ENCODE data around the gene TTK.
"Not testable (repeated sequence)": the region's sequence is repeated elsewhere in the genome, so short reads cannot be mapped to it uniquely, and the experiment has no call there.

TTK gene

DNA sequence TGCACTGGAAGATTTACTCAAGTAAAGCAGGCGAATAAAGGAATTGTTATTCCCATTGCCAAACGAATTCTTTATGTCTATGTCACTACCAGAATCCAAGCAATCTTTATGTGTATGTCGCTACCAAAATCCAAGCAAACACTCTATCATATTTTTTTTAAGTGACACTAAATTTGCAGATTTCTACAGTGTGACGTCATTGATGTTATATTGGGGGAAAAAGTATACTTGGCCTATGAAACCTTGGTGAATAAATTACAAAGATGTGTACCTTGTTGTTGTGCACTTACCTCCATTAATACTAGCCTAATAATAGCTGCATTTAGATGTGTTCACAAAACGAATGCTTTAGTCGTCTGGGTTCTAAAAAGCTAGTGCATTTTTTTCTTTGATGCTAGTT is 957 bp downstream of the TTK start:
- peak overlapping the region; percentile 96 for H3K27ac Mint-ChIP-seq
- H3K27me3 Mint-ChIP-seq (ENCODE audit: low read depth) = peaks cover 10% of the 10 kb centered on the region
- peaks cover 39% of the 10 kb centered on the region for H3K4me1 Mint-ChIP-seq (ENCODE audit: low read depth)

DNA sequence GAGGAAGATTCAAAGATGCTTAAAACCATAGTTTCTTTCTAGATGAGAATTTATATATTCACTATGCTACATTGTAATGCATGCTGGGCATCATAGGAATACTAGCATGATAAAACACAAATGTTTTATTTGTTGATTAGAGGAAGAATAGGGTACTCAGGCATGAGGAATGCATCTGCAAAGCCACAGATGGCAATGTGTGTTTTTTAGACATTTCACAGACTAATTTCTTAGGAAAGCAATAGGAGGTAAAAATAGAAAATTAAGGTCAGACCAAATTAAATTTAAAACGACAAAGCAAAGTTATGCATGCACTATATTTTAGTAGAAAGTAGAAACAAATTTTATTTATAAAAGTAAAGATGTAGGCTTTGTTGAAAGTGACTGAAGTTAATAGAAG is 2.1 kb downstream of the TTK start:
- peak overlapping the region; percentile 14 for H3K4me3 Mint-ChIP-seq
- no peak overlapping the region for H3K27ac Mint-ChIP-seq
- H3K27me3 Mint-ChIP-seq (ENCODE audit: low read depth) = peaks cover 2% of the 10 kb centered on the region
- H3K9me3 Mint-ChIP-seq = no peaks in the 10 kb centered on the region
- peaks cover 23% of the 10 kb centered on the region for H3K36me3 Mint-ChIP-seq (ENCODE audit: low read depth)
- H3K4me1 Mint-ChIP-seq (ENCODE audit: low read depth) = peaks cover 40% of the 10 kb centered on the region

More for the DNA sequence above, 957 bp downstream of the TTK start:
- Mint-ChIP-seq H3K36me3 (ENCODE audit: low read depth) (peaks cover 18% of the 10 kb centered on the region), H3K4me3 (peak overlapping the region; percentile 90), H3K9me3 (no peaks in the 10 kb centered on the region)

DNA sequence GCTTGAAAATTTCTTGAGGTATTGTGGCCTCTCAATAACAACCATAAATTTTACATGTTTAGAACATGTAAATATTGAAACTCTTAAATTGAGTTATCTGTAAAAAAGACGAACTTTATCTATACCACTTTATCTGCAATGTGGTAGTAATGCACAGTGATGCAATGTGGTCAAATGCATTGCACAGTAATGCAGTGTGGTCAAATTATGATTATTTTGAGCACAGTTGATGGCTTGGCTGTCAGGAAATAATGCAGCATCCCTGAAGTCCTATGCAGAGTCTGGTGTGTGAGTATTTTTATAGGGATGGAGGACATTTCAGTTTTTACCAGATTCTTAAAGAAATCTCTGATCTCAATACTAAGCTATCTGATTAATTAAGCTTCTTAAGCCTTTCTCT is 5.1 kb downstream of the TTK start:
- Mint-ChIP-seq H3K27me3 (ENCODE audit: low read depth) (no peaks in the 10 kb centered on the region), H3K27ac (no peak overlapping the region), H3K4me1 (ENCODE audit: low read depth) (peaks cover 28% of the 10 kb centered on the region), H3K9me3 (no peaks in the 10 kb centered on the region), H3K4me3 (no peak overlapping the region), H3K36me3 (ENCODE audit: low read depth) (peaks cover 36% of the 10 kb centered on the region)

DNA sequence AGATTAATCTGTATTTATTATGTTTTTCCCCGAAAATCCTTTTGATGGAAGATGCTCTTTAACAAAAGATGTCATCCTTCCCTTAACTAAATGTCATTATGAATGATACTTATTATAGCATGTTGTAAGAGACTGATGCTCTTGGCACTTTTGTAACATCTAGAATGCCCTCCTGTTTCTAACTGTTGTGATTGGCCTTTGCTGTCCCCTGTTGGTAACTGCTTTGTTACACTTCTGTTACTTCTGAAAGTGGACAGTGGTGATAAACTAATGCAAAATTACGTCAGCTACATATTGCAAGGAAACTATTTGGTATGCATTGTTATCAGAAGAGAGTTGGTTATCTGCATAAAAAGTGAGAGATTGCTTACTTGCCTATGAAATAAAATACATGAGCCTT is 5.8 kb downstream of the TTK start:
- no peak overlapping the region for H3K27ac Mint-ChIP-seq
- H3K36me3 Mint-ChIP-seq (ENCODE audit: low read depth) = peaks cover 41% of the 10 kb centered on the region
- H3K4me3 Mint-ChIP-seq = no peak overlapping the region
- H3K4me1 Mint-ChIP-seq (ENCODE audit: low read depth) = peaks cover 24% of the 10 kb centered on the region
- no peaks in the 10 kb centered on the region for H3K27me3 Mint-ChIP-seq (ENCODE audit: low read depth)
- no peaks in the 10 kb centered on the region for H3K9me3 Mint-ChIP-seq

DNA sequence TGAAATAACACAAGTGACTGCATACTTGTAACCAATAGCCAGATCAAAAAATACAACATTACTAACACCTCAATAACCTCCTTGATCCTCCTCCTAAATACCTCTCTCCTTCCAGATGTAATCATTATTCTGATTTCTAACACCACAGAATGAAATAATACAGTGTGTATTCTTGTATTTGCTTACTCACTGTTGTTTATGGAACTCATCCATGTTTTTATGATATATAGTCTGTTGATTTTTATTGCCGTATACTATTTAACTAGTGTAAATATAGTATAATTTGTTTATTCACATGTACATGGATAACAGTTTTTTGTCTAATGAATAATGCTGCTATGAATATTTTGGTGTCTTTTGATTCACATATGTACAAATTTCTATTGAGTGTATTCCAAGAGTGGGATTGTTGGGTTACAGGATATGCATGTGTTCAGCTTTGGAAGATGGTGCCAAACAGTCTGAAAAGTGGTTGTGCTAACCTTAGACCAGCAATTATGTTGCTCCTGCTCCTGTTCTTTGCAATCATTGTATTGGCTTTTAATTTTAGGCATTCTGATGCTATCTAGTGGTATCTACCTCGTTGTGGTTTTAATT is 11.5 kb downstream of the TTK start:
- Mint-ChIP-seq H3K4me3 (no peak overlapping the region), H3K9me3 (no peaks in the 10 kb centered on the region), H3K36me3 (ENCODE audit: low read depth) (peaks cover 34% of the 10 kb centered on the region), H3K27me3 (ENCODE audit: low read depth) (no peaks in the 10 kb centered on the region), H3K4me1 (ENCODE audit: low read depth) (peaks cover 3% of the 10 kb centered on the region), H3K27ac (peak overlapping the region; percentile 38)

DNA sequence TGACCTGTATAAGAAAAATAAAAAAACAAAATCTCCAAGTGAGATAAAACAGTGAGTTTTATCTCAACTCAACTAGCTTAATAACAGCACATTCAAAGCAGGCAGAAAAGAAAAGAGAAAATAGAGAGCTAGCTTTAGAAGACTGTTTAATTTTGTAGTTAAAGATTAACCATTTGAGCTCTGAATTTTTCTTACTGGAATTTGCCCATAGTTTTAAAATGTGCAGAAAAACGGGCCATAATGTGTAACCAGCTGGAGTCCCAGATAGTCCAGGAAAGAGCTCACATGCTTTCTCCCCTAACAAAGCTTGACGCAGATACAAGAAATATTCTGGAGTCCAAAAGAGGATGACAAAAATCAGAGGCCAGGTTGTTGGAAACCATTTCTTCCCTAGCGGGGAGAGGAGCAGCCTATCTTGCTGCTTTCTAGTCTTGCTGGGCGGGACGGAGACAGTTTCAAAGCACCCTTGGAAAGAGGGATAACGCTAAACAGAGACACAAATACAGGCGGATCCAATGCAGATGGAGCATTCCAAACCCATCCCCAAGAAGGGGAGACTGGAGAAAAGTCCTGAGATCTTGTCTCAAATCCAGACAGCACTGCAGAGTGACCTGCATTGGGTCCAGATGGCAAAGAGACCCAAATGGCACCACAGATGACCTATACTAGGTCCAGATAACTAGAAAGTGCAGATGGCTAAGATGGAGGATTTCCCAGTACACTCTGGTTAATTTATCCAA is 16.1 kb downstream of the TTK start:
- Mint-ChIP-seq H3K27ac (no peak overlapping the region), H3K4me1 (ENCODE audit: low read depth) (peaks cover 4% of the 10 kb centered on the region), H3K36me3 (ENCODE audit: low read depth) (peaks cover 16% of the 10 kb centered on the region)

DNA sequence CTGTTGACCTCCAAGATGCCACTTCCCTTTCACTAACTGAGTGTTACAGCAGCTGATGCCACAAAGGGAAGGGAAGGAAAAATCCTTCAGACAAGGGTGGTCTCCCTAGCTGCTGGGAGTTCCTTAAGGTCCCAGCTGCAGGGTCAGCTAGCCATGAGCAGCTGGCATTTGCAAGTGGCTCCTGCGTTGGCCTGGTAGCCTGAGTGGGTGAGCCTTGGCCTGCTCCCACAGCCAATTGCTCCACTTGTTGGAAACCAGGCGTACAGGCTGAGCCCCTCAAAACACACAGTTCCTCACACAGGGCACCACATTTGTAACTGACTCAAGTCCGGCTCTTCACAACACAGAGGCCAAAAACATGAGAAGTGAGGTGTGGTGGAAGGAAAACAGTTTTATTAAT is 16.7 kb downstream of the TTK start:
- Mint-ChIP-seq H3K36me3 (ENCODE audit: low read depth) (peaks cover 15% of the 10 kb centered on the region), H3K9me3 (no peaks in the 10 kb centered on the region), H3K27me3 (ENCODE audit: low read depth) (no peaks in the 10 kb centered on the region), H3K27ac (no peak overlapping the region), H3K4me1 (ENCODE audit: low read depth) (peaks cover 4% of the 10 kb centered on the region), H3K4me3 (no peak overlapping the region)

More for the DNA sequence above, 16.1 kb downstream of the TTK start:
- H3K4me3 Mint-ChIP-seq = no peak overlapping the region
- H3K27me3 Mint-ChIP-seq (ENCODE audit: low read depth) = no peaks in the 10 kb centered on the region
- H3K9me3 Mint-ChIP-seq = no peaks in the 10 kb centered on the region

DNA sequence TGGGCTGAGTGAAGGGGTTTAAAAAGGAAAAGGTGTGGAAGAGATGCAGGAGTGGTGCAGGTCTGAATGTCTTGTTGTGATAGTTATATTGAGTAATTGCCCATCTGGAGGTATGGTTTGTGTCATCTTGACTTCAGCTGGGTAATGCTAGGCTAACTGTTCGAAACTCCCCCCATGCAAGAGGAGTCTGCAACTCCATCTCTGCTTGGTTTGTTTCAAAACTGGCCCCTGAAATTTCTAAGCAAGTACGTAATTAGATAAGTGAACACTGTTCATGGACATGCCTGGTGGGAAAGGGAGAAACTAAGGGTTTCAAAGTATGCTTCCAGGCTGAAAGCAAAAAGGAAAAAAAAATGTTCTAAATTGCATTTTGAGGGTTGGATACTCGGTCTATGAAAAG is 17.1 kb downstream of the TTK start:
- Mint-ChIP-seq H3K27me3 (ENCODE audit: low read depth) (no peaks in the 10 kb centered on the region), H3K36me3 (ENCODE audit: low read depth) (peaks cover 14% of the 10 kb centered on the region), H3K4me1 (ENCODE audit: low read depth) (peaks cover 4% of the 10 kb centered on the region), H3K9me3 (no peaks in the 10 kb centered on the region), H3K4me3 (no peak overlapping the region), H3K27ac (no peak overlapping the region)

DNA sequence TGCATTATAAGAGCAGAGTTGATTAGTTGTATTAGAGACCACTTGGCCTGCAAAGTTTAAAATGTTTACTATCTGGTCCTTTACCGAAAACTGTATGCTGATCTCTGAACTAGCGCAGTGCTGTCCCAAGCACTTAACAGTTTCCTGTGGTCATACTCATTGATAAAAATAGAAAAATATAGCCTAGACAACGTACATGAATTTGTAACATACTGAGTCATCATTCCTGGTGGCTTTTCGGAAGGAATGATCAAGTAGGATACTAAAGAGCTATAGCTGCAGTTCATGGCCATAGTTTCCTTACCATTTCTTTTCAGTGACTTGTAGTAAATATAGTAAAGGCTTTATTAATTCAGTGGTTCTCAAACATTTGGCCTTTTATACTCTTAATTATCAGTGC is 18.4 kb downstream of the TTK start:
- Mint-ChIP-seq H3K9me3 (no peaks in the 10 kb centered on the region), H3K4me1 (ENCODE audit: low read depth) (peaks cover 2% of the 10 kb centered on the region), H3K27ac (no peak overlapping the region), H3K36me3 (ENCODE audit: low read depth) (peaks cover 11% of the 10 kb centered on the region), H3K27me3 (ENCODE audit: low read depth) (no peaks in the 10 kb centered on the region), H3K4me3 (no peak overlapping the region)

DNA sequence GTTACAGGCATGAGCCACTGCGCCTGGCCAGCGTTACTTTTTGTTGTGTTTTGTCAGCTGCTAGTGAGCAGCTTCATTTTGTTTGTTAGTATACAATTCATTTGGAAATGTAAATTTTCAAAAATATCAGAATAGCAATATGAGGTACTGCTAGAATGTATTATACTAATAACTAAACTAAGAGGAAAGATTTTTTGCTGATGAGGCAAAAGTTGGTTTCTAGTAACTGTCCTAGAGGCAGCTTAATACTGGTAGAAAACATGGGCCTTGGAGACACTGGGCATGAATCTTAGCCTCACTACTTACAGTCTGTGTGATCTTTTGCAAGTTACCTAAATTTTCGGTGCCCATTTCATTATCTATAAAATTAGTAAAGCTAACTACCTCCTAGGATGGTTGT is 24.1 kb downstream of the TTK start:
- no peak overlapping the region for H3K4me3 Mint-ChIP-seq
- H3K36me3 Mint-ChIP-seq (ENCODE audit: low read depth) = peaks cover 36% of the 10 kb centered on the region
- peaks cover 3% of the 10 kb centered on the region for H3K4me1 Mint-ChIP-seq (ENCODE audit: low read depth)
- H3K27ac Mint-ChIP-seq = no peak overlapping the region
- H3K9me3 Mint-ChIP-seq = no peaks in the 10 kb centered on the region
- H3K27me3 Mint-ChIP-seq (ENCODE audit: low read depth) = no peaks in the 10 kb centered on the region

DNA sequence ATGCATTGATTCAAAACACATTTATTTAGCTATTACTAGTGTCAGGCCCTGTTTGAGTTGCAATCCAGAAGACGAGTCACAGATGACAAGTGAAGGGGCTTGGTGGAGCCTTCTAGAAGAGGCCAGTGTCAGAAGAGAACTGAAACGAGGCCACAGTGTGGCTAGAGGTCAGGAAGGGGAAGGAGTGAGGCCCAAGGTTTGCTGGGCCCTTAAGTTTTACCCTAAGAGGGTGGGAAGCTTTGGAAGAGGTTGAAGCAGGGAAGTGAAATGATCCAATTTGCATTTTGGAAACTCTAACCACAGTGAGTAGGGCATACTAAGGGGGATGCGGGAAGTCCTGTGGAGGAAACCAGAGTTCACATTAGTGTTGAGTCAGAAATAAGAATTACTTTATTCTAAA is 25.0 kb downstream of the TTK start:
- Mint-ChIP-seq H3K4me3 (no peak overlapping the region), H3K36me3 (ENCODE audit: low read depth) (peaks cover 38% of the 10 kb centered on the region)

DNA sequence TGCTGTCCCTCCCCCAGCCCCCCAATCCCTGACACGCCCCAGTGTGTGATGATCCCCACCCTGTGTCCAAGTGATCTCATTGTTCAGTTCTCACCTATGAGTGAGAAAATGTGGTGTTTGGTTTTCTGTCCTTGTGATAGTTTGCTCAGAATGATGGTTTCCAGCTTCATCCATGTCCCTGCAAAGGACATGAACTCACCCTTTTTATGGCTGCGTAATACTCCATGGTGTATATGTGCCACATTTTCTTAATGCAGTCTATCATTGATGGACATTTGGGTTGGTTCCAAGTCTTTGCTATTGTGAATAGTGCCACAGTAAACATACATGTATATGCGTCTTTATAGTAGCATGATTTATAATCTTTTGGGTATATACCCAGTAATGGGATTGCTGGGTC is 43.8 kb downstream of the TTK start:
- not testable (repeated sequence) for H3K4me3 Mint-ChIP-seq; H3K27me3 Mint-ChIP-seq (ENCODE audit: low read depth); H3K27ac Mint-ChIP-seq; H3K9me3 Mint-ChIP-seq; H3K4me1 Mint-ChIP-seq (ENCODE audit: low read depth)
- H3K36me3 Mint-ChIP-seq (ENCODE audit: low read depth) = peaks cover 44% of the 10 kb centered on the region

More for the DNA sequence above, 25.0 kb downstream of the TTK start:
- H3K9me3 Mint-ChIP-seq = no peaks in the 10 kb centered on the region
- H3K4me1 Mint-ChIP-seq (ENCODE audit: low read depth) = peaks cover 3% of the 10 kb centered on the region
- H3K27me3 Mint-ChIP-seq (ENCODE audit: low read depth) = no peaks in the 10 kb centered on the region
- peak overlapping the region; percentile 23 for H3K27ac Mint-ChIP-seq

DNA sequence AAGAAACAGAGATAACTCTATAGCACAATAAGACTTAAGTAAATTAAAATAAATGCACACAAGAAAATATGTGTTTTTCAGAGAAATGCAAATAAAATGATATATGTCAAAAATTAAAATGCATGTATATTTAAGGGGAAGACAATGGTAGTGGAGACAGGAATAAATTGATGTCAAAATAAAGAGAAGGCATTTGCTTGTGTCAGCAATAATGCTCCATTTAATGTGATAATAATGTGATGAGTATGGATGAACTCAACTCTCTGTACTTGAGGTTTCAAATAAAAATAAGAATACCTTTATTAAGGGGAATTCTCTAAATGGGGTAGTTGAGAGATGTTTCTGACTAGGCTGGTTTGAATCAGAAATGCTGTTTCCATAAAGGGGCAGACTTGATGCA is 56.3 kb downstream of the TTK start:
- Mint-ChIP-seq H3K4me1 (ENCODE audit: low read depth) (no peaks in the 10 kb centered on the region), H3K9me3 (no peaks in the 10 kb centered on the region), H3K27ac (no peak overlapping the region), H3K36me3 (ENCODE audit: low read depth) (no peaks in the 10 kb centered on the region), H3K4me3 (no peak overlapping the region), H3K27me3 (ENCODE audit: low read depth) (no peaks in the 10 kb centered on the region)

DNA sequence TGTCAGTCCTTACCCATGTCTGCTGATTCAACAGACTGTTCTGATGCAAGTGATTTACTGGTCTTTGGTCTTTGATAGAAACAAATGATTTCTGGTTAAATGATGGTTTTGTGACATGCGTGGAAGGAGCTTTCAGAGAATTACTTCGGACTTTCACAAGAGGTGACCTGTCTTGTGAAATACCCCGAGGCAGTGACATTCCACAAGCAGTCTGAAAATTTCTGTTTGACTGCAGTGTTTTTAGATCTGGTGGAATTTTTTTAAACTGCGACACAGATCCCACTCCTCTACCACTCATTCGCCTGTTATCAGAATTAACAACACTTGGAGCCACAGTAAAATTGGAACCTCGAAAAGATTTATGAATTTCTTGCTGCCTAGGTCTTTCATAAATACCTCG is 63.7 kb downstream of the TTK start:
- not testable (repeated sequence) for H3K36me3 Mint-ChIP-seq (ENCODE audit: low read depth); H3K27me3 Mint-ChIP-seq (ENCODE audit: low read depth); H3K4me1 Mint-ChIP-seq (ENCODE audit: low read depth); H3K4me3 Mint-ChIP-seq; H3K27ac Mint-ChIP-seq; H3K9me3 Mint-ChIP-seq

DNA sequence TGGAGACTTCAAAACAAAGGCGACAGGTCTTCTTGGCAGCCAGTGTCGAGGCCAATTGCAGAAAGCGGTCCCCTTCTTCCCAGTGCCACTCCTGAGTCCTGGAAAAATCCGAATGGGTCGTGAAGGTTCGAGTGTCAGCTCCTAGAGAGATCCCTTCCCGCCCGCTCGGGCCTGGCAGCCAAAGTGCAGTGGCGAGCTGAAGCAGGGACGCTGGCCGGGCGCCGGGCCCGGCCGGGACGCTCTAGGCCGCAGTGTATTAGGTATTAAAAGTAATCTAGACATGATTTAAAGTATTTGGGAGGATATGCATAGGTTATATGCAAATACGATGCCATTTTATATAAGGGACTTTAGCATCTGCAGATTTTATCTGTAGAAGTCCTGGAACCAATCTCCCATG is 66.0 kb downstream of the TTK start:
- not testable (repeated sequence) for H3K27me3 Mint-ChIP-seq (ENCODE audit: low read depth); H3K4me1 Mint-ChIP-seq (ENCODE audit: low read depth); H3K36me3 Mint-ChIP-seq (ENCODE audit: low read depth); H3K9me3 Mint-ChIP-seq; H3K27ac Mint-ChIP-seq; H3K4me3 Mint-ChIP-seq
